ENCODE results near the gene SERP2. TPM values are rescaled to one million over a fixed set of nuclear protein-coding genes. Genes with fewer than 3 reads are reported as not detected.
A peak's percentile ranks its signal among the peaks of the same experiment; 100 is the strongest.

The SERP2 gene
- total and polyA plus RNA-seq, 2 of the 8 experiments (the other 6 are each of a cell fraction or from before 2014, with no cell fraction given), result 2.0 to 2.3 TPM

DNA sequence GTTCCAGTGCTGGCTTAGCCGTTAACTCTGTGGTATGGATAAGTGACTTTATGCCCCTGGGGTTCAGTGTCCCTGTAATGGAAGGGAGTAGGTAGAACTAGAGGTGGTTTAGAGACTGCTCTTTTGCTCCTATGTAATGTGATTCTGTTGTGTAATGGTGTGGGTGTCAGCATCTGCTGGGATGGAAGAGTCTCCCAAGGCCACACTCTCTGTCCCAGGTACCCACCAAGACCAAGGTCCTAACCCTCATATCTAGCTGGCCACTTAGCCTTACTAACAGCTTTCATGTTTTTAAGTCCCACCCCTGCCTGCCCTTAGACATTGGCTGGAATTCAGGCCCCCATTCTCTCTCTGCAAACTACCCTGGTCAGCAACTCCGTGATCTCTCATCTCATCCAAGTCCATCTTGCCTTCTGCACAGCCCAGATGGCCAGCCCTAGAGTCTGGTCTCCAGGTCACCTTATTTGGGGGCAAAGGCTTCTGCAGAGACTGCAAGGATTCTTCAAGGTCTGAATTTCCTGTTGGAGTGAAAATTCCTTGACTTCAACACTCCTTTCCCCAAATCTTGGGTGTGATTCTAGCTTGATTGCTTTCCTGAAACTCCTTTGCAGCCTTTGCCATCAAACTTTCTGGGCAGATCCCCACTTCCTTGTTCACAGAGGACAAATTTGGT, 48.4 kb downstream of the SERP2 start:
- no peak for FAIRE-seq
- no peak overlapping the region for H2BK5ac ChIP-seq (ENCODE audit: low read depth, low read length)
- CTCF ChIA-PET (ENCODE audit: partially characterized antibody), result interaction anchor here (1.1 to 3.5 kb wide), 3 partner anchors 12 to 92 kb away, joined by 4 to 12 read pairs (median 4); no protein-coding TSS in a partner anchor

More for the DNA sequence above, 48.4 kb downstream of the SERP2 start:
- no peak overlapping the region for H2BK20ac ChIP-seq (ENCODE audit: low read length)
- H2BK12ac ChIP-seq (ENCODE audit: low read depth, low read length), result no peak overlapping the region
- H4K5ac ChIP-seq (ENCODE audit: insufficient read length, low read depth, low read length), result no peak overlapping the region
- H4K20me1 ChIP-seq (replicated peaks in 1 of 2; ENCODE audit: control insufficient read depth in 1 of 2, insufficient read depth in 2 of 2, low read length in 2 of 2), result no peaks in the 10 kb centered on the region
- POLR2A ChIA-PET (ENCODE audit: partially characterized antibody), result interaction anchor here (1.6 to 8.1 kb wide), 2 partner anchors 12 to 17 kb away, joined by 3 to 80 read pairs; no protein-coding TSS in a partner anchor
- peak overlapping the region; percentile 55; the same call in 1 of the 2 replicates for H2BK15ac ChIP-seq (ENCODE audit: low read length)
- no peak overlapping the region for H3K56ac ChIP-seq (replicated peaks; ENCODE audit: insufficient read length, low read depth, low read length)
- no peak overlapping the region for H3K14ac ChIP-seq (ENCODE audit: insufficient read length)
- H3K4ac ChIP-seq (replicated peaks; ENCODE audit: insufficient read length, low read depth, low read length), result no peak overlapping the region
- no peak overlapping the region for H3K4me3 ChIP-seq (ENCODE audit: extremely low read depth in 1 of 4, insufficient read depth in 2 of 4, low read depth in 3 of 4, low read length in 4 of 4)
- H4K91ac ChIP-seq (replicated peaks; ENCODE audit: insufficient read length, low read length), result no peak overlapping the region
- no peaks in the 10 kb centered on the region for H3K23me2 ChIP-seq (ENCODE audit: low read depth, low read length)
- no peaks in the 10 kb centered on the region for H3K27me3 ChIP-seq (replicated peaks in 1 of 4; ENCODE audit: control insufficient read depth in 3 of 4, extremely low read depth in 1 of 4, insufficient read depth in 3 of 4, low read length in 3 of 4)
- H2BK120ac ChIP-seq (replicated peaks; ENCODE audit: low read depth, low read length), result no peak overlapping the region
- H3K4me2 ChIP-seq (ENCODE audit: insufficient read depth in 1 of 2, low read depth in 2 of 2, low read length in 2 of 2), result no peak overlapping the region
- H3K79me1 ChIP-seq (ENCODE audit: low read depth, low read length), result no peaks in the 10 kb centered on the region
- no peak overlapping the region for H2AFZ ChIP-seq (ENCODE audit: low read length)
- no peaks in the 10 kb centered on the region for H3K9me3 ChIP-seq (ENCODE audit: insufficient read depth in 2 of 2, low read depth in 1 of 2, low read length in 1 of 2)
- H3K4me1 ChIP-seq (replicated peaks in 1 of 4; ENCODE audit: control insufficient read depth in 3 of 4, insufficient read depth in 4 of 4, low read length in 3 of 4), result peaks cover 3 to 6% (median 5%) of the 10 kb centered on the region in 4 experiments
- no peak for DNase-seq (ENCODE audit: low read depth in 1 of 2, low spot score in 2 of 2)
- H3K79me2 ChIP-seq (ENCODE audit: control insufficient read depth in 1 of 2, insufficient read depth in 2 of 2, low read length in 2 of 2), result no peaks in the 10 kb centered on the region
- H3K9ac ChIP-seq (replicated peaks in 1 of 4; ENCODE audit: extremely low read depth in 1 of 4, low read depth in 3 of 4, low read length in 3 of 4), result no peak overlapping the region
- no peak overlapping the region for H2AK5ac ChIP-seq (ENCODE audit: low read depth, low read length)
- WGBS, 2 experiments (ENCODE audit: extremely low coverage in 1 of 2, insufficient coverage in 1 of 2, insufficient read length in 1 of 2, insufficient replicate concordance in 2 of 2, low coverage in 1 of 2, low lambda C conversion rate in 2 of 2, missing lambda C conversion rate in 1 of 2), result 96% methylated on average over 2 of the region's 2 CpGs; no CpG with 5 or more reads in 1 of the 2 experiments
- no peak for TF ChIP-seq USF2 (IDR thresholded peaks at IDR 0.05; ENCODE audit: low read length)
- TF ChIP-seq CBX5 (IDR thresholded peaks at IDR 0.05; ENCODE audit: low read depth, low read length), result no peak
- TF ChIP-seq, protein P1, sequence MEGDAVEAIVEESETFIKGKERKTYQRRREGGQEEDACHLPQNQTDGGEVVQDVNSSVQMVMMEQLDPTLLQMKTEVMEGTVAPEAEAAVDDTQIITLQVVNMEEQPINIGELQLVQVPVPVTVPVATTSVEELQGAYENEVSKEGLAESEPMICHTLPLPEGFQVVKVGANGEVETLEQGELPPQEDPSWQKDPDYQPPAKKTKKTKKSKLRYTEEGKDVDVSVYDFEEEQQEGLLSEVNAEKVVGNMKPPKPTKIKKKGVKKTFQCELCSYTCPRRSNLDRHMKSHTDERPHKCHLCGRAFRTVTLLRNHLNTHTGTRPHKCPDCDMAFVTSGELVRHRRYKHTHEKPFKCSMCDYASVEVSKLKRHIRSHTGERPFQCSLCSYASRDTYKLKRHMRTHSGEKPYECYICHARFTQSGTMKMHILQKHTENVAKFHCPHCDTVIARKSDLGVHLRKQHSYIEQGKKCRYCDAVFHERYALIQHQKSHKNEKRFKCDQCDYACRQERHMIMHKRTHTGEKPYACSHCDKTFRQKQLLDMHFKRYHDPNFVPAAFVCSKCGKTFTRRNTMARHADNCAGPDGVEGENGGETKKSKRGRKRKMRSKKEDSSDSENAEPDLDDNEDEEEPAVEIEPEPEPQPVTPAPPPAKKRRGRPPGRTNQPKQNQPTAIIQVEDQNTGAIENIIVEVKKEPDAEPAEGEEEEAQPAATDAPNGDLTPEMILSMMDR (IDR thresholded peaks at IDR 0.05; ENCODE audit: control extremely low read depth in 1 of 3, insufficient read depth in 1 of 3, low read depth in 1 of 3, low read length in 3 of 3), result no peak
- TF ChIP-seq CEBPB (IDR thresholded peaks at IDR 0.05; ENCODE audit: low read depth, low read length), result no peak
- TF ChIP-seq JUND (IDR thresholded peaks at IDR 0.05; ENCODE audit: low read length), result no peak
- no peak for TF ChIP-seq EGR1 (IDR thresholded peaks at IDR 0.05; ENCODE audit: borderline replicate concordance, low read depth, low read length)
- no peak overlapping the region for H3K23ac ChIP-seq (ENCODE audit: insufficient read length)
- no peaks in the 10 kb centered on the region for H3K36me3 ChIP-seq (ENCODE audit: control insufficient read depth in 2 of 4, insufficient read depth in 4 of 4, low read length in 3 of 4)
- no peak overlapping the region for H3K18ac ChIP-seq (ENCODE audit: extremely low read depth, low read length)
- H3K27ac ChIP-seq (ENCODE audit: low read depth, low read length), result no peak overlapping the region
- no peak overlapping the region for H4K8ac ChIP-seq (ENCODE audit: extremely low read depth, insufficient read depth, low read length)
